Activated CD4-positive, alpha-beta T cell treated with anti-CD3 and anti-CD28 coated beads, Interleukin-2, amount 50 U/mL, for 1 hour (primary cell): ENCODE results near the gene FAM184B.
"Not testable (repeated sequence)": the region's sequence is repeated elsewhere in the genome, so short reads cannot be mapped to it uniquely, and the experiment has no call there.

ENCODE experiments used
- DNase-seq: peaks from one replicate; pipeline ENCODE4 v3.0.0-alpha.2; 2020

The FAM184B gene

GRCh38 chr4:17713779-17714178 is 67.6 kb downstream of the FAM184B start:
- DNase-seq: no peak

- no peak for DNase-seq
Observed at GRCh38 chr4:17712166-17712565, 69.3 kb downstream of the FAM184B start.

- not testable (repeated sequence) for DNase-seq
Observed at GRCh38 chr4:17711206-17711605, 70.2 kb downstream of the FAM184B start.

- no peak for DNase-seq
Observed at GRCh38 chr4:17709763-17710068, 71.7 kb downstream of the FAM184B start.

GRCh38 chr4:17708992-17709762 is 72.2 kb downstream of the FAM184B start:
- DNase-seq: no peak

GRCh38 chr4:17707671-17708070 is 73.8 kb downstream of the FAM184B start:
- DNase-seq: no peak

- DNase-seq: no peak
Observed at GRCh38 chr4:17705107-17705506, 76.3 kb downstream of the FAM184B start.

- DNase-seq: no peak
Observed at GRCh38 chr4:17704020-17704650, 77.3 kb downstream of the FAM184B start.

GRCh38 chr4:17702641-17703040 is 78.8 kb downstream of the FAM184B start:
- DNase-seq: no peak

GRCh38 chr4:17701882-17702281 is 79.5 kb downstream of the FAM184B start:
- no peak for DNase-seq

- DNase-seq: no peak
Observed at GRCh38 chr4:17701138-17701839, 80.1 kb downstream of the FAM184B start.

- no peak for DNase-seq
Observed at GRCh38 chr4:17699380-17699779, 82.0 kb downstream of the FAM184B start.

GRCh38 chr4:17698116-17698515 is 83.3 kb downstream of the FAM184B start:
- no peak for DNase-seq

- DNase-seq: no peak
Observed at GRCh38 chr4:17695341-17695740, 86.1 kb downstream of the FAM184B start.

GRCh38 chr4:17694552-17694951 is 86.9 kb downstream of the FAM184B start:
- DNase-seq: no peak

- no peak for DNase-seq
Observed at GRCh38 chr4:17690898-17691297, 90.5 kb downstream of the FAM184B start.

GRCh38 chr4:17690135-17690534 is 91.3 kb downstream of the FAM184B start:
- DNase-seq: no peak

GRCh38 chr4:17688011-17688441 is 93.4 kb downstream of the FAM184B start:
- no peak for DNase-seq

GRCh38 chr4:17687237-17687857 is 94.1 kb downstream of the FAM184B start:
- no peak for DNase-seq

GRCh38 chr4:17684648-17685047 is 96.8 kb downstream of the FAM184B start:
- DNase-seq: not testable (repeated sequence)

- DNase-seq: no peak
Observed at GRCh38 chr4:17682222-17682566, 99.2 kb downstream of the FAM184B start.

GRCh38 chr4:17681281-17682221 is 99.9 kb downstream of the FAM184B start:
- DNase-seq: no peak
